Activated CD8-positive, alpha-beta memory T cell treated with anti-CD3 and anti-CD28 coated beads for 48 hours (primary cell): ENCODE results near the gene LRRC25.

ENCODE experiments used
- DNase-seq, 3 experiments: peaks; one replicate each; pipeline ENCODE4 v3.0.0-alpha.2; 2020; ENCODE audit warnings: low read depth in 2 of 3, low spot score in 2 of 3

LRRC25 gene

DNA sequence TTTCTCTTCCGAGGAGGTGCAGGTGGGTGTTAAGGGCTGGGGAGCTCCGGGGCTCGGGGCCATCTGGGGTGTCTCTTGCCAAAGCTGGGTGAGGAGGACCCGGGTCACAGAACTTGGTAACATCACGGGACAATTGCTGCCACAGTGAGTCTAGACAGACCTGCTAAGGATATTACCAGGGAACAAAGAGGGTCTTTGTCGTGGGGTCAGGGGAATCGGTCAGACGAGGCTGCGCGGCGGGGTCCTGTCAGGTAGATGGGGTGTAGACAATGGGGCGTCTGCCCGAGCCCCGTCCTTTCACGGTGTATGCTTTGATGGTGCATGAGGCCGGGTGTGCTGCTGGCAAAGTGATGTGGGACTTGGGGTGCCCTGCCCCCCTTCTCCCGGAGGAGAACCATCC is 49.3 kb downstream of the LRRC25 start:
- no peak for DNase-seq

DNA sequence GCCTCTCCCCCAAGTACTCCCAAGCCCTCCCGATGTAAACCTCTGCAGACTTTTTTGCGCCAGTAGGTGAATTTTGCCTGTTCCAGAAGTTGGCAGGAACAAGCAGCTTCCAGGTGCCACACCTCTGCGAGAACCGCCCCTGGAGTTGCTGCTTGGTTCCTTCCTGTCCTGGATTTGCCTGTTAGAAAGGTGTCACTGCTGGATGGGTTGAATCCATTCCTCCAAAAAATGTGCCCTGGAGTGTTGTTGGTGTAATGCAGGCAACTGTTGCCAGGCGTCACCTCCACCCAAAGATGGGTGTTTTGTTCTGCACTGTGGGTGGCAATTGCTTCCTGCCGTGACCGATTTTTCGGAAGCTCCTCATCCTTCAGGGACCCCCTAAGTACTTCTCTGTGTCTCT is 51.3 kb downstream of the LRRC25 start:
- DNase-seq, result no peak

DNA sequence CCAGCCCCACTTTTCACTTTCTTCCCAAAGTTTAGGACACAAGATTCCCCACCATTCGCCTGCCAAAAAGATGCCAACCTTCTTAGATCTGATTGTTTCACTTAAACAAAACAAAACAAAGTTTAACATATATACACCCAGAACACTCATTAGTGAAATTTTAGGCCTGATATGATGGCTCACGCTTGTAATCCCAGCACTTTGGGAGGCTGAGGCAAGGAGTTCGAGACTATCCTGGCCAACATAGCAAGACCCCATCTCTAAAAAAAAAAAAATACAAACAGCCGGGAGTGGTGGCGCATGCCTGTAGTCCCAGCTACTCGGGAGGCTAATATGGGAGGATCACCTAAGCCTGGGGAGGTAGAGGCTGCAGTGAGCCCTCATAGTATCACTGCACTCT is 52.1 kb downstream of the LRRC25 start:
- no peak for DNase-seq

GRCh38 chr19:18344582-18344950 is 52.9 kb downstream of the LRRC25 start:
- no peak for DNase-seq

DNA sequence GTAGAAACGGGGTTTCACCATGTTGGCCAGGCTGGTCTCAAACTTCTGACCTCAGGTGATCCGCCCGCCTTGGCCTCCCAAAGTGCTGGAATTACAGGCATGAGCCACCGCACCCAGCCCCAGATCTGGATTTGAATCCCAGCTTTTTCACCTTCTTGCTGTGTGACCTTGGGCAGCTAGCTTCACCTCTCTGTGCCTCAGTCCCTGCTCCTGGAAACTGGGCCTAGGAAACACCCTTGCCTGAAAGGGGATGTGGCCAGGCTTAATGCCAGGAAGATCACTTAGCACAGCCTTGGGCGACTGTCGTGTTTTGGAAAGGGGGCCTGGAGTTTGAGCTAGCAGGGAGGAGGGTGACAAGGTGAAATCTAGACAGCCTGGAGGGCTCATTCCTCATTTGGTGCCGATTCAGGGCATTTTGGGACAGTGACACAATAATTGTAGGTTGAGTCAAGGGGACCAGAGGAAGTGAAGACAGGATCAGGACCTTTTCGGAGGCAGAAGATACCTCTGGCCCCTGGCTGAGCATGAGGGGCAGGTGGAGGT is 55.3 kb downstream of the LRRC25 start:
- no peak for DNase-seq
